DND-41 (cell line): Measurements from ENCODE around the gene COPG2.
"Not testable (repeated sequence)": the region's sequence is repeated elsewhere in the genome, so short reads cannot be mapped to it uniquely, and the experiment has no call there.

Experiments
- ATAC-seq: fragments of 200-7000 bp; cut with Tn5 transposase; 3 replicates; pipeline ENCODE4 v1.9.1; 2021; ENCODE audit warnings: low read depth; ENCODE audit not compliant: insufficient read depth
- DNase-seq: peaks from one replicate; pipeline ENCODE4 v3.0.0-alpha.2; 2020
- H2AFZ ChIP-seq: 2 replicates; pipeline ENCODE4 v1.6.0; 2012; ENCODE audit warnings: low read depth, low read length
- H3K27ac ChIP-seq: 2 replicates; pipeline ENCODE4 v1.5.1; 2012; ENCODE audit warnings: low read length, inconsistent platforms
- H3K27me3 ChIP-seq: fragments of 200-600 bp; sonication (generic); 2 replicates; pipeline ENCODE4 v1.6.0; 2012; ENCODE audit warnings: low read length, mild to moderate bottlenecking, inconsistent platforms; ENCODE audit not compliant: insufficient read depth, poor library complexity
- H3K36me3 ChIP-seq: 2 replicates; pipeline ENCODE4 v1.5.1; 2012; ENCODE audit warnings: low read length, inconsistent platforms; ENCODE audit not compliant: insufficient read depth
- H3K4me1 ChIP-seq: 2 replicates; pipeline ENCODE4 v1.5.1; 2012; ENCODE audit warnings: mild to moderate bottlenecking, low read length; ENCODE audit not compliant: insufficient read depth
- H3K4me2 ChIP-seq: 2 replicates; pipeline ENCODE4 v1.6.0; 2012; ENCODE audit warnings: mild to moderate bottlenecking, moderate library complexity, low read length, inconsistent platforms; ENCODE audit not compliant: insufficient read depth
- H3K4me3 ChIP-seq, 2 experiments: fragments of 200-600 bp in 1 of 2; shearing (Covaris generic) in 1 of 2; 2 replicates each; pipeline ENCODE4 v1.5.1; 2012 to 2016; ENCODE audit warnings: inconsistent platforms in 2 of 2, low read length in 2 of 2, mild to moderate bottlenecking in 2 of 2, low read depth in 1 of 2, moderate library complexity in 1 of 2
- H3K79me2 ChIP-seq: 2 replicates; pipeline ENCODE4 v1.6.0; 2012; ENCODE audit warnings: low read length, inconsistent platforms; ENCODE audit not compliant: insufficient read depth
- H3K9ac ChIP-seq: 2 replicates; pipeline ENCODE4 v1.6.0; 2012; ENCODE audit warnings: low read depth, mild to moderate bottlenecking, inconsistent platforms, low read length, moderate library complexity
- H3K9me3 ChIP-seq: 2 replicates; pipeline ENCODE4 v1.5.1; 2012; ENCODE audit warnings: low read length, moderate library complexity, mild to moderate bottlenecking, inconsistent platforms; ENCODE audit not compliant: insufficient read depth, severe bottlenecking
- H4K20me1 ChIP-seq: 2 replicates; pipeline ENCODE4 v1.6.0; 2012; ENCODE audit warnings: low read length; ENCODE audit not compliant: insufficient read depth
- CTCF ChIP-seq: IDR thresholded peaks from 2 replicates; pipeline ENCODE4 v1.5.1; 2012; ENCODE audit warnings: borderline replicate concordance, low read length, moderate library complexity, mild to moderate bottlenecking; ENCODE audit not compliant: poor library complexity, severe bottlenecking; ENCODE audit errors: extremely low read depth
- EZH2 ChIP-seq: IDR thresholded peaks from 3 replicates; pipeline ENCODE4 v1.6.1; 2012; ENCODE audit warnings: borderline replicate concordance, low read depth, mild to moderate bottlenecking, moderate library complexity, low read length, inconsistent platforms; ENCODE audit not compliant: severe bottlenecking

COPG2 gene

DNA sequence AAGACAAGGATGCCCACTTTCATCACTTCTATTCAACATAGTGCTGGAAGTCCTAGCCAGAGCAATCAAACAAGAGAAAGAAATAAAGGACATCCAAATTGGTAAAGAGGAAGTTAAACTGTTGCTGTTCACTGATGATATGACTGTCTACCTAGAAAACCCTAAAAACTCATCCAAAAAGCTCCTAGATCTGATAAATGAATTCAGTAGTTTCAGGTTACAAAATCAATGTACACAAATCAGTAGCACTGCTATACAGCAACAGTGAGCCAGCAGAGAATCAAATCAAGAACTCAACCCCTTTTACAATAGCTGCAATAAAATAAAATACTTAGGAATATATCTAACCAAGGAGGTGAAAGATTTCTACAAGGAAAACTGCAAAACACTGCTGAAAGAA lies 98.4 kb downstream of the COPG2 start:
- H2AFZ ChIP-seq, H3K4me2 ChIP-seq, H3K9me3 ChIP-seq, H3K36me3 ChIP-seq, H3K79me2 ChIP-seq, H3K27me3 ChIP-seq, H3K4me3 ChIP-seq, H3K27ac ChIP-seq, ATAC-seq, H4K20me1 ChIP-seq, DNase-seq, H3K9ac ChIP-seq, H3K4me1 ChIP-seq: not testable (repeated sequence)

DNA sequence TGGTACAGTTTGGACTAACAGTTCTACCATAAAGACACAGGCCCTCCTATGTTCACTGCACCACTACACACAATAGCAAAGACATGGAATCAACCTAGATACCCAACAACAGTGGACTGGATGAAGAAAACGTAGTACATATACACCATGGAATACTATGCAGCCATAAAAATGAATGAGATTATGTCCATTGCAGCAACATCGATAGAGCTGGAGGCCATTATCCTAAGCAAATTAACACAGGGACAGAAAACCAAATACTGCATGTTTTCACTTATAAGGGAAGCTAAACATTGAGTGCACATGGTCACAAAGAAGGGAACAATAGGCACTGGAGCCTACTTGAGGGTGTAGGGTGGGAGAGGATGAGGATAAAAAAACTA lies 101.7 kb downstream of the COPG2 start:
- no peaks in the 10 kb centered on the region for H3K79me2 ChIP-seq
- DNase-seq (no peak), ATAC-seq (no peak)
- no peaks in the 10 kb centered on the region for H3K4me1 ChIP-seq
- H3K27me3 ChIP-seq = no peaks in the 10 kb centered on the region
- no peak overlapping the region for H2AFZ ChIP-seq
- no peak overlapping the region for H3K27ac ChIP-seq
- H3K36me3 ChIP-seq = no peaks in the 10 kb centered on the region
- no peaks in the 10 kb centered on the region for H4K20me1 ChIP-seq
- H3K9me3 ChIP-seq = peaks cover 11% of the 10 kb centered on the region
- no peak overlapping the region for H3K9ac ChIP-seq
- no peak overlapping the region for H3K4me3 ChIP-seq
- no peak overlapping the region for H3K4me2 ChIP-seq
- no peak for TF ChIP-seq EZH2
- no peak for TF ChIP-seq CTCF

DNA sequence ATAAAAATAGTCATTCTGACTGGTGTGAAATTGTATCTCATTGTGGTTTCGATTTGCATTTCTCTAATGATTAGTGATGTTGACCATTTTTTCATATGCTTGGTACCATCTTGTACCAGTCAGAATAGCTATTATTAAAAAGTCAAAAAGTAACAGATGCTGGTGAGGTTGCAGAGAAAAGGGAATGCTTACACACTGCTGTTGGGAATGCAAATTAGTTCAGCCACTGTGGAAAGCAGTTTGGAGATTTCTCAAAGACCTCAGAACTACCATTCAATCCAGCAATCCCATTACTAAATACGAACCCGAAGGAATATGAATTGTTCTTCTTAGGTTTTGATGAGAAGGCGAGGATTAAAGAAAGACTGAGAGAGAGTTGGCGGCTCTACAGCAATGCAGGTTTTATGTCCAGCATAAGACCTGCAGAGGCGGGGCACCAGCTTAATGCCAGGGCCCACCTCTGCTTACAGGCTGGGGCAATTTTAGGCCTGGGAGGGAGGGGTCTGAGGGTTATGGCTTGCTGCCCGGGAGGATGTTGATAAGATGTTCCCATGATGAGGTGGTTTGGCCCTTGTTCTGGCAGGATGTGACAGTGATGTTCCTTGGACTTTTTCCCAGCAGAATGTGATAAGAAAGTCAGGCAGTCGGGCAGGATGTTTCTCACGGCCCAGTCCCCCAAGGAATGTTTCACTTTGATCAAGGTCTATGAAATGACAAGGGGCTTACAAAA lies 102.2 kb downstream of the COPG2 start:
- Histone ChIP-seq H3K36me3 (no peaks in the 10 kb centered on the region), H3K27ac (no peak overlapping the region), H3K9ac (no peak overlapping the region), H3K4me2 (no peak overlapping the region), H3K4me1 (no peaks in the 10 kb centered on the region), H4K20me1 (no peaks in the 10 kb centered on the region), H3K4me3 (no peak overlapping the region), H2AFZ (no peak overlapping the region), H3K27me3 (no peaks in the 10 kb centered on the region), H3K9me3 (peaks cover 11% of the 10 kb centered on the region), H3K79me2 (no peaks in the 10 kb centered on the region)
- no peak for ATAC-seq
- TF ChIP-seq CTCF (no peak), EZH2 (no peak)
- DNase-seq = no peak

DNA sequence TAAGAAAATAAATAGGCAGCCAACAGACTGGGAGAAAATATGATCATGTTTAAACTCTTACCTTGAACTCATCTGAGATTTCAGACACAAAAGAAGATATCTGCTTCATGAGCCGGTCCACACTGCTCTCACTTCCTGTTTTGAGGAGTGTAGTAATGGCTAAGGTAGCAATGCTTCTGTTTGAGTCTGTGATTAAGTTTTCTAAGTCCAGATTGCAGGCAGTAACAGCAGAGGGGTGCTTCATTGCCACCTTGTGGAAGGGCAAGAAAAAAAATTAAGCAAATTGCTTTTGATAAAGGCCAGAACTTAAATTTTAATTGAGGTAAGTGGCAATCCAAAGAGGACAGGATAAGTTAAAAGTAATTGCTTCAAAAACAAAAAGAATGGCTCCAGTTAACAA lies 107.6 kb downstream of the COPG2 start:
- no peak overlapping the region for H3K9ac ChIP-seq
- H3K9me3 ChIP-seq = peaks cover 9% of the 10 kb centered on the region
- H3K36me3 ChIP-seq = no peaks in the 10 kb centered on the region
- 0 out of 3 replicates have a peak, but pooled peaks have one; percentile 37 for ATAC-seq
- no peak overlapping the region for H2AFZ ChIP-seq
- H3K79me2 ChIP-seq = no peaks in the 10 kb centered on the region
- no peak overlapping the region for H3K27ac ChIP-seq
- no peaks in the 10 kb centered on the region for H3K4me1 ChIP-seq
- no peaks in the 10 kb centered on the region for H3K27me3 ChIP-seq
- H3K4me2 ChIP-seq = no peak overlapping the region
- no peak for DNase-seq
- H4K20me1 ChIP-seq = no peaks in the 10 kb centered on the region
- no peak for TF ChIP-seq EZH2
- TF ChIP-seq CTCF = no peak
- no peak overlapping the region for H3K4me3 ChIP-seq
